Activated CD4-positive, CD25-positive, alpha-beta regulatory T cell (primary cell): ENCODE results near the gene SUGCT.

Source experiments
- DNase-seq, 4 experiments: peaks; one replicate each; lab custom pipeline; 2025; lab: John Stamatoyannopoulos, UW

SUGCT gene

DNA sequence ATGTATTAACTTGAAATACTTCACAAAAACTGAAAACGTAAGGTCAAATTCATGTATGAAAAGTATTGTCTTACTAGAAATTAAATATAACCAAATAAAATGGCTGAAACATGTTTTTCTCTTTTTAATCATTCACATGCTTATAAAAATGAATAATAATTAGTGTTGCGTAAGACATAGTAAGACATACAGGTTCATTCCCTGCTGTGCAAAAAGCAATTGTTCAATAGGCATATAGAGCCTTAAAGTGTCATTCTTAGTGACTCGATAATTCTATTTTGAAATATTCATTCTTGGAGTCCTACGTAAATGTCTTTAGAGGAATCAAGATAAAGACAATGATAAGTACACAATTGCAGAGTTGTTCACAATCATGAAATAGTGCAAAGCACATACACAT lies 337.1 kb downstream of the SUGCT start:
- DNase-seq, result no peak

DNA sequence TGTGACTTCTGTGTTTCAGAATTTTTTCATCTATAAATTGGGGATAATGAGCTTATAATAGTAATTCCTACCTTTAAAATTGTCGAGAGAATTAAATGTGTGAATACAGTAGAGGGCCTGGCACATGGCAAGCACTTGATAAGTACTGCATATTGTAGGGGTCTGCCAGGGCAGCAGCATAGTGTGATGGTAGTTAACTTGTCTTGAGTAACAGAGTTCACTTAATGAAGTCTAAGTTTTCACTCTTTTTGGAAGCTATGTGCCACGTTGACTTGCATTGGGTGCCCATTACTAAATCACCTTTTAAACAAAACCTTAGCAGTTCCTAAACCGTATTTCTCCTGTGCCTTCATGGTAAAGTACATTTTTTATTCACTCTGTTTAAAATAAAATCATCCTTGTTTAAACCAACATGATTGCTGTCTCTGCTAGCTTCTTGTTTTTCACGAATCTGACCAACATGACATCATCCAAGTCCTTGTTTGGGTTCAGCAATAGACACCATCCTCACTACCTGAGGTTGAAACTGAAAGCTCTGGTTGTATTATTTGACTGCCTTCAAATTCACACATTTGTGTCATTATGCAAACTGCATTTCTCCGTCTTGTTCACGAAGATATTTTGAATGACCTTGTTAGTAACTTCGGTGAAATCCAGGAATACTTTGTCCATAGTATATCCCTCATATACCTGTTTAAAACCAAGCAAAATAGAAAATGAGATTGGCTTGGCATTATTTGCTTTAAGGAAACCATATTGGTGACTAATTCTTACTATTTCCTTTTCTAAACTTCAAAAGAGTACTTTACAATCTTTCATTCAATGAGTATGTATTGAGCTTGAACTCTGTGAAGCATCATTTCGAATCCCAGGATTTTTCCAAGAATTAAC lies 340.2 kb downstream of the SUGCT start:
- no peak for DNase-seq

DNA sequence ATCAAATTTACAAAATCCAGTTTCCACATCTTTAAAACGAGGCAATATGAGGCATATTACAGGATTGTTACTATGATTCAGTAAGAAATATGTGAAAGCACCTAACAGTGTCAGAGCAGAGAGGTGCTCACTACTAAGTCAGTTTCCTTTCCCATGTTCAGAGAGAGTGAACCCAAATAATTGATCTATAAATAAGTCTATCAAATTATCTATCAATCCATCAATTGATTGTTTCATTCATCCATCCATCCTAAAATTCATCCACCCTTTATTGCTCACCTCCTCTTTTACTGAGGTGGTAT lies 340.8 kb downstream of the SUGCT start:
- DNase-seq, result no peak

DNA sequence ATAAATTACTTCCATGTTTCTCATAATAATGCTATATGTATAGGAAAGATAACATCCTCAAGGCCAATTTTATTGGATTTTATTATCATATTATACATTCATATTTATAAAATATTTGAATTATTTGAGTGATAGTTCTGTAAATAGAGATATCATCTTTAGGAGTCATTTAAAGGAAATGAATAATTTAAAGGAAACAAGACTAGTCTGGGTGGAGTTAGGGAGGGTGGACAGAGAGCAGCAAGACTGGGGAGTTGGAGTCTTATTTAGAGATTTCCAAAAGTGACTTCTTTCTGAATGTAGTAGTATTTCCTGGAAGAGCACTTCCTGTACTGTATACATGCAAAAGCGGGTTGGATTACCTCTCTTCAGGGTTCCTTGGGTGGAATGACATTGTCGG lies 342.3 kb downstream of the SUGCT start:
- DNase-seq, result no peak

DNA sequence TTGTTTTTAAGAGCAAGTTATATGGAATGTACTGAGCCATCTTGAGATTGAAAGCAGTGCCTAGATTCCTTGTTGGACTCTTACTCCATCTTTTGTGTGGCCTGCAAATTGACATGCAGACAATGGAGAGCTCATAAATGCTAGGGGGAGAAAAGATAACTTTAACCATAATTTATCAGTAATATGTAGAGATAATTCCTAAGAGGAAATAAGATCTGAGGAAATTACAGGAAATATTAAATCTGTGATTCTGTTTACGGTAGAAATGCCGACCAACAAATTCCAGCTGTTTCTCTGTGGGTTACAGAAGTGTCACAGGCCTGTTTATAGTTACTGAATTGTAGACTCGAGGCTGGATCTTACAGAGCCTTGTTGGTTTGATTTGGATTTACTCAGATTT lies 348.0 kb downstream of the SUGCT start:
- DNase-seq, result no peak

DNA sequence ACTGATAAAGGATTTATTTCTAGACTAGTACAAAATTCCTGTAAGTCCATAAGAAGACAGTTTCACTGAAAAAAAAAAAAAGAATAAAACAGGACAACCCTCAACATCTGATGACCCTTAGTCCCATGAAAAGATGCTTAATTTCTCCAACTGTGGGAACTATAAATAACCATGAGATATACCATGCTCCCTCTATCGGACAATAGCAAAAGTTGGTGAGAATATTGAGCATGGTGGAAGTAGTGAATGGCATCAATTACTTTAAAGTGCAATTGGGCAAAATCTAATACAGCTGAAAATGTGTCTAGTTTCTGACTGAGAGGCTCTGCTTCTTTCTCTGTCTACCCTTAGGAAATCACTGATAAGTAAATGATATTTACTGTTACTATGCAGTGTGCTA lies 348.8 kb downstream of the SUGCT start:
- no peak for DNase-seq

DNA sequence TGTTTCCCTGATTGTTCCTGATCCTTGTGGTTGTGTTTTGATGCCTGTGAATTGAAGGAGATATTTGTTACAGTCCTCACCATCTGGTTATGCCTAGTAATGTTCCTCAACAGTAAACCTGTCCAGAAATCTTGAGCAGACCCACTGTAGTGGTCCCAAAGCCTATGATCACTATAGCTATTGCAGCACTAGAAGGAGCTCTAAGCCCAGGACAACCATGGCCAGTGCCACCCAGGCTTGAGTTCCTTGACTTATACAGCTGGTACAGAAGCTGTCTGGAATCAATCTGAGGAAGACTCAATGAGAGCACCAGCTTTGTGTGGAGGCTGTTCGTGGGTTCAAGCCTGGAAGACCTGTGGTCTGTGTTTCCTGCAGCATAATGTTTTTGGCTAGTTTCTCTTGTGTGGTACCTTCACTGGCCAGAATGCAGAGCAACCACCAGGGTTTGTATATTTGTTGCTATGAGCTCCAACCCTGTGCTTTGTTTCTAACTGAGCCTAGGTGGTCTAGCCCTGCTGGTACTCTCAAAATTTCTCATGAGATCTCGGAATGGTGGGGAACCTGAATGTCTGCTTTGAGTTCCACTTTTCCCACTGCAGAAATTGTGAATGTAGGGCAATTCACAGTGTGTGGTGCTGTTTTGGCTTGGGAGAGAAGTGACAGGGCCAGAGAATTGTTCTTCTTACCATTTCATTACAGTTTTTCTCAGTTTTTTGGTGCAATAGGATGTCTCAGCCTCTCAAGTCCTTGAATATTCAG lies 355.2 kb downstream of the SUGCT start:
- no peak for DNase-seq

DNA sequence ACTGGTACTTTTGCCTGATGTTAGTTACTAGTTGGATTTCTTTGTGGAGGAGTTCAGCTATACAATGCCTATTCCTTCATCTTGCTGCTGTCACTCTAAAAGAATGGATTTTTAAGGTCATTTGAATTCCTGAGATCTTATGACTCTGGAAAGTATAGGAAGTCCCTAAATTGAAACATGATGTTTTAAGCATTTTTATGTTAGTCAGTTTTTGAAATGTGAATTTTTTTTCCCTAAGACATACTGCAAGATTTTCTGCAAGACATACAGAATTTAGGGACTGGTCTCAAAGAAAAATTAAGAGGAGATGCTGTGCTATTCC lies 355.8 kb downstream of the SUGCT start:
- no peak for DNase-seq

DNA sequence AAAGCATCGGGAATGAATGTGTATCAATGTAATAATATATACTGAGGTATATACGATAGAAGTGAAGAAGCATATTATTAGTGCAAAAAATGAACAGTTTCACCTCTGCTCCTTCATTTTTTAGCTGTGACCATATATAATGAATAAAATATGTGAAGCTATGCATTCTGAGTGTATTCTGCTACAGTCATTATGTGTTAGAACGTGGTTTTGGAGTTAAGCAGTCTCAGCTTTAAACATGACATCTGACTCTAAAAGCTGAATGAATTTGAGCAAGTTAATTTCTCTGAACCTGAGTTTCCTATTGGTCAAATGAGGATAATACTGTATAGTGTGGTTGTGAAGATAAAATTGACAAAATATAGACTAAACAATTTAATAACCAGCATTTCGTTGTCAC lies 358.1 kb downstream of the SUGCT start:
- no peak for DNase-seq

DNA sequence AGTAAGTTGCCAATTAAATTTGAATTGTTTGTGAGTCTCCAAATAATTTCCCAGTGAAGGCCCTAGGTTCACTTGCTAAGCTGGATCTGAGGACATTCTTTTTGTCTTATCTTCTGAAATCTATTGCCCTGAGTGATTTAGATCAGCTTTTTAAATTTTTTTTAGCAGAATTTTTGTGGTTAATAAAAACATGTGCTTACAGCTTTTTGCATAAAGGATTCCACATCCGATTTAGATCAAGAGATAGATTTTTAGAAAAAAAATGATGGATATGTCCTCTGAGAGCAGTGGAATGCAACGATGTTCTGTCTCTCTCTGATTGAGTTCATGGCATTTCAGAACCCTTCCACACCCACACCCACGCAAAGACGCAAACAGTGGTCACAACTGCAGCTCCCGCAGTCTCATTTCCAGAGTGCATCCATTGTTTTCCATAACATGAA lies 358.8 kb downstream of the SUGCT start:
- no peak for DNase-seq

DNA sequence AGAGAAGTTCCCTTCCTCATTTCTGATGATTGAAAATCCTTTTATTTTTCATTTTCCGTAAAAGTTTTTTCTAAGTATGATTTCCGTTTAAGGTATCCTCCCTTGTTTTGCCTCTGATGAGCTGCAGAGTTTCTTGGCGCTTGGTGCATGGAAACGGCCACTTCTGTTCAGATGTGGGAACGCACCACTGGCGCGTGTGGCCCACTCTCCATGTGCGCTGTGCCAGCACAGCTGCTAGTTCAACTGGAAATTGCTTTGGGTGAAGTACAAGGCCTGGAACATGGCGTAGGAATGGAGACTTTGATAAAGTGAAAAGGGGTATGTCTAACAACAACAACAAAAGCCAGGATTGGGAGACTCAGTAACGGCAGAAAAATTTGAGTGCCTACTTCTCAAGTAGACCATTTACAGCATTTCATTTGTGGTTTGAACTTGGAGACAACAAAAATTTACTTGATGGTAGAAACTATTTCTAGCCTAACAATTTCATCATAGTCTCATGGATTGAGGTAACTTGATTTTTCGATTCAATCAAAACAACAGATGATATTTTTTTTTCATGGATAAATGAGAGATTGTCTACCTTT lies 364.2 kb downstream of the SUGCT start:
- no peak for DNase-seq

DNA sequence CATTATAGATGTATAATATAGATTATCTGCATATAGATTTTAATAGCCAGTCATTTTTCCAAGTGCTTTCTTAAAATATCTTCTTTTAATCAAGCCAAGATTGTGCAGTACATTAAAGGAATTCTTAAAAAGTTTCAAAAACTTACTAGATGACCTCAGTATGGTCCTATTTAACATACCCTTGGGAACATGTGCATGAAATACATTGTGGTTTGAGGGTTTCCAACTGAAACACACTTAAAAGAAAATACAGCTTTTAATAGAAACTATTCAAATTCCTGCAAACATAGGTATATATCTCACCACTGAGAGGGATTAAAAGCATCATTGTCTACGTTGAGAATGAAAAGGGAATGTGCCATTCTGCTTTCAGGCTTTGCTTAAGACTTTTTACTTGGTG lies 364.9 kb downstream of the SUGCT start:
- no peak for DNase-seq

DNA sequence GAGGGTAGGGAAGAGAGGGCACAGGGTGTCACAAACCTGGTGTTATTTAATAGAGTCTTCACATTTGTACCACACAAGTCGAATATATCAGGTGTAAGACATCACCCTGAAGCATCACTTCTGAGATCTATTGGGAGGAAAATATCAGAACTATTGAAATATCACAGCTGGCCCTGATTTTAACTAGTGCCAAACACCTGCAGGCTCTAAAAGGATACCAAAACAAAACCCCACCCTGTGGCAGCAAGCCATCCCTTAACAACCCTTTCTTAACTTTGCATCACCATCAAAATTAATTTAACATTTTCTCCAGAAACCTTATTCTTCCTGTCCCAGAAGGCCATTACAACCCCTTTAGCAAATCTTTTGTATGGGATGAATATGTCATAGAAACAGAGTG lies 365.4 kb downstream of the SUGCT start:
- no peak for DNase-seq

DNA sequence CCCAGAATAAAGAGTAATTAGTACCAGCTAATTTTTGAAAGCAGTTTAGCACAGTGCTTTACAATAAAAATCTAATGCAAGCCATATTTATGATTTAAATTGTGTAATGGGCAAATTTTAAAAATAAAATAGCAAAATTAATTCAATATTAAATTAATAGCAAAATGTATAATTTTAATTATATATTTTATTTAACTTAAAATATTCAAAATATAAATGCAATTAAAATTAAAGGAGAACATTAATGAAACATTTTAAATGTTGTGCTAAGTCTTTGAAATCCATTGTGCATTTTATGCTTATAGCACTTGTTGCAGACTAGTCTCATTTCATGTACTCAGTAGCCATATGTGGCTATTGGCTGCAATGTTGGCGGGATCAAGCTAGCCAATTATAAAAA lies 367.6 kb downstream of the SUGCT start:
- no peak for DNase-seq

DNA sequence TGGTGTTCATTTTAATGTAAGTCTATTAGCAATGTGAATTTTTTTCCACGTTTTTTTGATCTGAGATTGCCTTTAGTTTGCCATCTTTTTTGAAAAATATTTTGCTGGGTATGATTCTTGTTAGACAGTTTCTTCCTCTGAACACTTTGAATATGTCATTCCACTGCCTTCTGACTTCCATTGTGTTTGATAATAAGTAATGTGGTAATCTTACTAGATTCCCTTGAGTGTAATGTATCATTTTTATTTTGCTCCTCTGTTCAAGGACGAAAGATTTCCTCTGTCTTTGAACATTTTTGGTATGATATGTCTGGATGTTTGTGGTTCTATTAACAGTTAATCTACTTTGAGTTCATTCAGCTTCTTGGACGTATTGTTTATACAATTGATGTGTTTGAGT lies 371.4 kb downstream of the SUGCT start:
- DNase-seq, result no peak

DNA sequence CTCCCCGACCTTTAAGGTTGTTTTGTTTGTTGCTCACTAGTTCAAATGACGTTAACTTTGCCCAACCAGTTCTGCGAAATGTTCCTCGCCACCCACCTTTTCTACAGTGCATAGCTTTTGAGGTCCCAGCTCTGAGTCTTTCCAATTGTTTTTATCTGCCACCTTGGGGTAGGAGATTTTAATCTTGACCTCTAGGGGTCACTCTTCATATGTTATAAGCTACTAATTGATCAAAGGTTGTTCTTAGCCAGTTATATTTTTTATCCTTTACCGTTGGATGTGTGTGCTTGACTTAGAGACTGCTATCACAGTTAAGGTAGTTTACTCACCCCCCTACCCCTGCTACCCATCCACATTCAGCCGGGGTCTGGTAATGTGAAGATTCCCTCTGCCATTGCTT lies 372.4 kb downstream of the SUGCT start:
- DNase-seq, result no peak

DNA sequence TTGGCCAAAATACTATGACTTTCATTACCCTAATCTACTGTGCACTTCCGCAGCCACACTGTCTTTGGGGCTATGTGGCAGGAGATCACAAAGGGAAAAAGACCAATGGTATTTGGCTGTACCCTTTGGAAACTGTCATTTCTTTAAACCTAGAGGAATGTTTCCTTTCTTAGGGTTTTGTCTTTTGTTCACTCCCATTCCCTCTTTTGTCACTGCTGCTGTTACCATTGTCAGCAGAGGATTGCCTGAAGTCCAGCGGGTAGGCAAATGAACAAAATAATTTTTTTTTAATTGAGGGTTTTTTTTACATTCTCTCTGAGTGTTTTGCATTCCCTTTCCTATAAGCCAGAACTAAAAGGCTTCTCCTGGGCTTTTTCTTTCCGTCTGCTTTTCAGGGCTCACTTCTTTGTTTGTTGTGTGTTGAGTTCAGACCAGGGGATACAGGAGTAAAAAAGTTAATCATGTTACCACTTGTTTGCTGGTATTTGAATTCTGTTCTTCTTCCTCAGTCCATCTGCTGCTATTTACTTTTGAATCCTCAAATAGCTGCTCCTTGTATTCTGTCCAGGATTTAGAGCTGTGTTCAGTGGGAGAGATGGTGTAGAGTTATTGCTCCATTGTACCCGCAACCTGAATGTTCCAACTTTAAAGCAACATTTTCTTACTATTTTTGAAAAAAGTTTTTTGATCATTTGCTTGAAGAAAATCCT lies 374.6 kb downstream of the SUGCT start:
- DNase-seq, result no peak

DNA sequence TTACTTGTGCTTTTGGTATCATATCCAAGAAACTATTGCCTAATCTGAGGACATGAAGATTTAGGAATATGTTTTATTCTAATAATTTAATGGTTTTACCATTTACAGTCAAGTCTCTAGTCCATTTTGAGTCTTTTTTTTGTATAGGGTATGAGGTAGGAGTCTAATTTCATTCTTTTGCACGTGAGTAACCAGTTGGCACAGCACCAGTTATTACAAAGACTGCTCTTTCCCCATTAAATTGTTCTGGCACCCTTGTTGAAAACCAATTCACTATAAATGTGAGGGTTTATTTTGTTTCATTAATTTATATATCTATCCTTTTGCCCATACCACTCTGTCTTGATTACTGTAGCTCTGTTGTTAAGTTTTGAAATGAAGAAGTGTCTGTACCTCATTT lies 381.6 kb downstream of the SUGCT start:
- DNase-seq, result no peak

DNA sequence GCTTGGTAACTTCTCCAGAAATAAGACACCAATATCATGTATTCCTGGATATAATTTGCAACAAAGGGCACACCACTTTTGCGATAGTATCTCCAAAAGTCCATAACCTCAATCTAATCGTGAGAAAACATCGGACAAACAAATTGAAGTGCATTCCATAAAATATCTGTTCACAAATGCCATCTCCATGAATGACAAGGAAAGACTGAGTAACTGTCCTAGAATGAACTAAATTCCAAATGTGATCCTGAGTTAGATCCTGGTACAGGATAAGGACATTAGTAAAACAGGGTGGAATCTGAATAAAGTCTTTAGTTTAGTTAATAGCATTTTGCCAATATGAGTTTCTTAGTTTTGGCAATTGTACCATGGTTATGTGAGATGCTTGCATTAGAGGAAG lies 384.2 kb downstream of the SUGCT start:
- no peak for DNase-seq

DNA sequence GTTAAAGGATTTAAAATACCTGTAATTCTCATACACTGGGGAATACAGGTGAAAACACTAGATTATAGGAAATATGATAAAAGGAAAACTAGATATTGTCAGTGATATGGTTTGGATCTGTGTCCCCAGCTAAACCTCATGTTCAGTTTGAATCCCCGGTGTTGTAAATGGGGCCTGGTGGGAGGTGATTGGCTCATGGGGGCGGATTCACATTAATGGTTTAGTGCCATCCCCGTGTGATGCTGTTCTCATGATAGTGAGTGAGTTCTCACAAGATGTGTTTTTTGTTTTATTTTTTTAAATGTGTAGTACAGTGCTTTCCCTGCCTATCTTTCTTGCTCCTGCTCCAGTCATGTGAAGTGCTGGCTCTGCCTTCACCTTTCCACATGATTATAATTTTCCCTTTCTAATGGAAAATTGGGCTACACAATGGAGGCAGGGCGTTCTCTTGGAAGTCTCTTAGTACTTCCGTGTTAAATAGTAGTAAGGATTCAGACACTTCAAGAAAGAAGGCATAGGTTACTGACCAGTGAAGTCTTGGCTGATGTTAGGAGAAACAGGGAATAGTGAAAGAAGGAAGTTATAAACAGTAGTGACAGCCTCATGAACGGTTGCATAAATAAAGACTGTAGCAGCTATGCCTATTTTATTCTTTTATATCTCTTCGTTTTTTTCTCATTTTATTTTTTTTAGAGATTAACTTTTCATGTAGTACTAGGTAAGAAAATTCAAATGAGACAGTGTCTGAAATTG lies 386.4 kb downstream of the SUGCT start:
- DNase-seq, result no peak

DNA sequence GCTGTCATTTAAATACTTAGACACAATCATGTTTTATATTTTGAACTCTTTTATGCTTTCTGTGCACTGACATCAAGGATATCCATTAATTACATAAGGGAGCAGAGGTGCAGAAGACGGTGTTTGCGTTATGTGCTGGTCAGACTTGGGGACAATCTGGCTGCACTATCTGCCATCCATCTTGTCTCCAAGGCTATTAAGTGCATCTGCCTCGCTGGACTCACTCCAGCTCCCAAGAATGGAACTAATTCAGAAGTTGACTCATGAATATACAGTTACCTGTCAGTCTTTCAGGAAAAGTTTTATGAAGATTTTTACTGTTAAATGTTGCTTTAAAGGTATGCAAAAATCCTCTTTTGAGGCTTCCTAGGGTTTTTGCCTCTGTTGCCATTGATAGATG lies 391.0 kb downstream of the SUGCT start:
- no peak for DNase-seq
